Tibial nerve (tissue), 4 donors: ENCODE results near the gene ERN1. TPM values are rescaled to one million over a fixed set of nuclear protein-coding genes. Genes with fewer than 3 reads are reported as not detected.

Source experiments
- DNase-seq, 2 donors: peaks; one replicate each; pipeline ENCODE4 v3.0.0-alpha.2; 2019; ENCODE audit warnings: low spot score in 2 of 2
- H3K27ac ChIP-seq, 4 donors: fragments of 200-600 bp; sonication (generic) in 3 of 4; one replicate each; pipeline ENCODE4 v1.5.1; 2017 to 2019; ENCODE audit warnings: mild to moderate bottlenecking in 1 of 4
- H3K27me3 ChIP-seq, 2 donors: fragments of 200-600 bp; sonication (generic) in 1 of 2; one replicate each; pipeline versions ENCODE4 v1.5.1 to v1.6.0; 2017 to 2019
- H3K36me3 ChIP-seq, 3 donors: fragments of 200-600 bp; sonication (generic); one replicate each; pipeline ENCODE4 v1.5.1; 2018 to 2019
- H3K4me1 ChIP-seq, 4 donors: fragments of 200-600 bp; sonication (generic) in 3 of 4; one replicate each; pipeline ENCODE4 v1.5.1; 2017 to 2019
- H3K4me3 ChIP-seq, 4 donors: fragments of 200-600 bp; sonication (generic) in 3 of 4; one replicate each; pipeline ENCODE4 v1.5.1; 2017 to 2019; ENCODE audit warnings: mild to moderate bottlenecking in 1 of 4, moderate library complexity in 1 of 4
- H3K9me3 ChIP-seq, 4 donors: fragments of 200-600 bp; sonication (generic) in 3 of 4; one replicate each; pipeline ENCODE4 v1.5.1; 2017 to 2019
- EP300 ChIP-seq, 2 donors: sonication (generic); formaldehyde crosslinking; IDR thresholded peaks; one replicate each; pipeline ENCODE4 v1.6.1; 2017; ENCODE audit warnings: antibody characterized with exemption in 2 of 2, mild to moderate bottlenecking in 1 of 2
- POLR2A ChIP-seq, 2 donors: fragments of 450-650 bp; IDR thresholded peaks; one replicate each; pipeline ENCODE4 v1.6.1; 2017; ENCODE audit warnings: antibody characterized with exemption in 2 of 2, mild to moderate bottlenecking in 2 of 2, moderate library complexity in 2 of 2
- WGBS, 2 donors: methylation state at CpG; one replicate each; pipeline ENCODE4 v1.1.5; 2018; 5-methylcytosine and 5-hydroxymethylcytosine counted together
- total RNA-seq, 4 donors: library from RNA; depleted of rRNA; stranded (reverse); fragments of >200 nt; gene quantifications; one replicate each; pipeline ENCODE4 v1.1.0, GENCODE V29; 2016
- TF ChIP-seq, protein P1 (sequence below), 5 experiments: fragments of 200-600 bp in 3 of 5; fragments of 450-650 bp in 2 of 5; sonication (generic) in 3 of 5; IDR thresholded peaks; one replicate each; pipeline ENCODE4 v1.5.1; 2016 to 2019; ENCODE audit warnings: antibody characterized with exemption in 5 of 5, mild to moderate bottlenecking in 3 of 5, moderate library complexity in 2 of 5

The ERN1 gene
- total RNA-seq, 4 donors from 2014 or later, result 8.7 to 17.7 (median 13.5) TPM

DNA sequence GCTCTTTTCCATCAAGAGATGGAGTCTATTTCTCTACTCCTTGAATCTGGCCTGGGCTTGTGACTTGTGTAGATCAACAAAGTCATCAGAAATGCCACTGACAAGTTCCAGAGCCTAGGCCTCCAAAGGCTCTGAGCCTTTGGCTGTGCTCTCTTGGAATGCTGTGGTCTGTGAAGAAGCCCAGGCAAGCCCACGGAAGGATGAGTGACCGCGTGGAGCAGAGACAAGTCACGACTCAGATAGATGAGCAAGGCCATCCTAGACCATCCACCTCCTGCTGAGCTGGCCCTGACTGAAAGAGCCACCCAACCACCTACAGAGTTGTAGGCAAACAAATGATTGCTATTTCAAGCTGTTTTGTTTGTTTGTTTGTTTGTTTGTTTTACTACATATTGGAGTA is 97.9 kb downstream of the ERN1 start:
- TF ChIP-seq POLR2A (IDR thresholded peaks at IDR 0.05) (no peak), EP300 (IDR thresholded peaks at IDR 0.05) (no peak)
- TF ChIP-seq, protein P1, sequence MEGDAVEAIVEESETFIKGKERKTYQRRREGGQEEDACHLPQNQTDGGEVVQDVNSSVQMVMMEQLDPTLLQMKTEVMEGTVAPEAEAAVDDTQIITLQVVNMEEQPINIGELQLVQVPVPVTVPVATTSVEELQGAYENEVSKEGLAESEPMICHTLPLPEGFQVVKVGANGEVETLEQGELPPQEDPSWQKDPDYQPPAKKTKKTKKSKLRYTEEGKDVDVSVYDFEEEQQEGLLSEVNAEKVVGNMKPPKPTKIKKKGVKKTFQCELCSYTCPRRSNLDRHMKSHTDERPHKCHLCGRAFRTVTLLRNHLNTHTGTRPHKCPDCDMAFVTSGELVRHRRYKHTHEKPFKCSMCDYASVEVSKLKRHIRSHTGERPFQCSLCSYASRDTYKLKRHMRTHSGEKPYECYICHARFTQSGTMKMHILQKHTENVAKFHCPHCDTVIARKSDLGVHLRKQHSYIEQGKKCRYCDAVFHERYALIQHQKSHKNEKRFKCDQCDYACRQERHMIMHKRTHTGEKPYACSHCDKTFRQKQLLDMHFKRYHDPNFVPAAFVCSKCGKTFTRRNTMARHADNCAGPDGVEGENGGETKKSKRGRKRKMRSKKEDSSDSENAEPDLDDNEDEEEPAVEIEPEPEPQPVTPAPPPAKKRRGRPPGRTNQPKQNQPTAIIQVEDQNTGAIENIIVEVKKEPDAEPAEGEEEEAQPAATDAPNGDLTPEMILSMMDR (IDR thresholded peaks at IDR 0.05), result no peak
- no peak for DNase-seq
- 80 to 85% methylated on average over 4 of the region's 4 CpGs for WGBS, 2 donors

GRCh38 chr17:64028874-64029464 is 101.0 kb downstream of the ERN1 start:
- Histone ChIP-seq H3K4me3 (no peak overlapping the region), H3K4me1 (peaks cover 0 to 8% (median 1%) of the 10 kb centered on the region in 4 donors), H3K9me3 (no peaks in the 10 kb centered on the region), H3K36me3 (no peaks in the 10 kb centered on the region), H3K27me3 (no peaks in the 10 kb centered on the region), H3K27ac (no peak overlapping the region)
- WGBS, 2 donors, result 26 to 27% methylated on average over 3 of the region's 3 CpGs
- peak in 1 of 2 donors; percentile 86 for DNase-seq
- TF ChIP-seq, protein P1 (IDR thresholded peaks at IDR 0.05), result peak; percentile 43 to 74 (median 67)
- no peak for TF ChIP-seq EP300 (IDR thresholded peaks at IDR 0.05)

More for the DNA sequence above, 97.9 kb downstream of the ERN1 start:
- Histone ChIP-seq H3K36me3 (no peaks in the 10 kb centered on the region), H3K27me3 (no peaks in the 10 kb centered on the region), H3K9me3 (no peaks in the 10 kb centered on the region), H3K27ac (no peak overlapping the region), H3K4me1 (no peaks in the 10 kb centered on the region), H3K4me3 (no peak overlapping the region)

GRCh38 chr17:64025732-64026294 is 104.1 kb downstream of the ERN1 start:
- no peak overlapping the region for H3K27ac ChIP-seq
- WGBS, 2 donors, result 4% methylated on average over 19 to 20 of the region's 21 CpGs
- peaks cover 0 to 9% (median 4%) of the 10 kb centered on the region in 4 donors for H3K4me1 ChIP-seq
- peak in 1 of 2 donors; percentile 61 for DNase-seq
- H3K4me3 ChIP-seq, result no peak overlapping the region
- H3K36me3 ChIP-seq, result no peaks in the 10 kb centered on the region
- TF ChIP-seq POLR2A (IDR thresholded peaks at IDR 0.05), result no peak
- TF ChIP-seq, protein P1 (IDR thresholded peaks at IDR 0.05), result peak; percentile 77 to 91 (median 88)
- no peaks in the 10 kb centered on the region for H3K9me3 ChIP-seq
- H3K27me3 ChIP-seq, result no peaks in the 10 kb centered on the region

- H3K4me3 ChIP-seq, result no peak overlapping the region
Observed at GRCh38 chr17:64024781-64025731, 104.9 kb downstream of the ERN1 start.

More at GRCh38 chr17:64024781-64025731, 104.9 kb downstream of the ERN1 start:
- peak overlapping the region in 1 of 4 donors; percentile 58 for H3K27ac ChIP-seq
- H3K27me3 ChIP-seq, result no peaks in the 10 kb centered on the region
- H3K9me3 ChIP-seq, result no peaks in the 10 kb centered on the region
- 66 to 72% methylated on average over 19 of the region's 19 CpGs for WGBS, 2 donors
- no peaks in the 10 kb centered on the region for H3K36me3 ChIP-seq
- TF ChIP-seq POLR2A (IDR thresholded peaks at IDR 0.05), result no peak
- TF ChIP-seq, protein P1 (IDR thresholded peaks at IDR 0.05), result no peak
- TF ChIP-seq EP300 (IDR thresholded peaks at IDR 0.05), result no peak
- peaks cover 0 to 9% (median 4%) of the 10 kb centered on the region in 4 donors for H3K4me1 ChIP-seq
- no peak for DNase-seq
